AG09309 (cell line): Measurements from ENCODE around the gene ANG.

Experiments
- DNase-seq: peaks from one replicate; pipeline ENCODE4 v3.0.0-alpha.2; 2010; ENCODE audit warnings: low read depth
- H3K4me3 ChIP-seq: 2 replicates; pipeline ENCODE4 v1.5.1; 2011; ENCODE audit warnings: mild to moderate bottlenecking, low read depth, low read length, moderate library complexity; ENCODE audit not compliant: control insufficient read depth
- TF ChIP-seq, protein P1 (sequence below): IDR thresholded peaks from 2 replicates; pipeline ENCODE4 v1.5.1; 2011; ENCODE audit warnings: mild to moderate bottlenecking, low read depth, low read length, inconsistent platforms; ENCODE audit not compliant: insufficient read depth, control insufficient read depth; ENCODE audit errors: missing control alignments

The ANG gene

DNA sequence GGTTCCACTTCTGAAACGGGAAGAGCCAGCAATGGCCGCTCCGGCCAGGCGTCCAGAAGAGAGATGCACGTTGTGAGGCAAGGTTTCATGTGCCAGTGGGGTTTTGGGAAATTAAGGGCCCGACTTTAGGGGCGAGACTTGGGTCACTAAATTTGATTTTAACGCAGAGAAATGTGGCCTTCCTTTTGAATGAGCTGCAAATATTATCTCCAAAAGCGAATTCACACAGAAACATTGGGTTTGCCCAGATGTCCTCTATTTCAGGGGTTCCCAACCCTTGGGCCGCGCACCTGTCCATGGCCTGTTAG lies 6.5 kb upstream of the ANG start:
- TF ChIP-seq, protein P1, sequence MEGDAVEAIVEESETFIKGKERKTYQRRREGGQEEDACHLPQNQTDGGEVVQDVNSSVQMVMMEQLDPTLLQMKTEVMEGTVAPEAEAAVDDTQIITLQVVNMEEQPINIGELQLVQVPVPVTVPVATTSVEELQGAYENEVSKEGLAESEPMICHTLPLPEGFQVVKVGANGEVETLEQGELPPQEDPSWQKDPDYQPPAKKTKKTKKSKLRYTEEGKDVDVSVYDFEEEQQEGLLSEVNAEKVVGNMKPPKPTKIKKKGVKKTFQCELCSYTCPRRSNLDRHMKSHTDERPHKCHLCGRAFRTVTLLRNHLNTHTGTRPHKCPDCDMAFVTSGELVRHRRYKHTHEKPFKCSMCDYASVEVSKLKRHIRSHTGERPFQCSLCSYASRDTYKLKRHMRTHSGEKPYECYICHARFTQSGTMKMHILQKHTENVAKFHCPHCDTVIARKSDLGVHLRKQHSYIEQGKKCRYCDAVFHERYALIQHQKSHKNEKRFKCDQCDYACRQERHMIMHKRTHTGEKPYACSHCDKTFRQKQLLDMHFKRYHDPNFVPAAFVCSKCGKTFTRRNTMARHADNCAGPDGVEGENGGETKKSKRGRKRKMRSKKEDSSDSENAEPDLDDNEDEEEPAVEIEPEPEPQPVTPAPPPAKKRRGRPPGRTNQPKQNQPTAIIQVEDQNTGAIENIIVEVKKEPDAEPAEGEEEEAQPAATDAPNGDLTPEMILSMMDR = no peak
- H3K4me3 ChIP-seq = peak overlapping the region; percentile 93
- DNase-seq = no peak

DNA sequence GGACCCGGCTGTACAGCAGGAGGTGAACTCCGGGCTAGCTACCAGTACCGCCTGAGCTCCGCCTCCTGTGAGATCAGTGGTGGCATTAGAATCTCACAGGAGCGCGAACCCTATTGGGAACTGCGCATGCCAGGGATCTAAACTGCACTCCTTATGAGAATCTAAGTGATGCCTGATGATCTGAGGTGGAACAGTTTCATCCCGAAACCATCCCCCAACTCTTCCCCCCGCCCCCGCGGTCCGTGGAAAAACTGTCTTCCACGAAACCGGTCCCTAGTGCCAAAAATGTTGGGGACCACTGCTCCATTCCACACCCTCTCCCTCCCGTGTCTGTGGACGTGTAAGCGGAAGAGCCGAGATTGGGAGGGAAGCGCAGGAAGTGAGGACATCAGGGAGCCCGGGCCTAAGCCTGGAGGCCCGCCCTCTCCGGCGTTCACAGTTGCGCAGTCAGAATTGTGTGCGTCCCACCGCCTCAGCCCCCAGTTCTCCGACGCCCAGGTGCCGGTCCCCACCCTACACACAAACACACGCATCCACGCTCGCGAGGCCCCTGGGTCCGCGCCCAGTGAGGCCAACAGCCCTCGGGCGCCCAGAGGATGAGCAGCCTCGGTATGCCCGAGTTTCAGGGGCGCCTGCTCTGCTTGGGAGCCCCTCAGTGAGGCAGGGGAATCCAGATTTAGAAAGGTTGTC lies 6.0 kb upstream of the ANG start:
- peak overlapping the region; percentile 93 for H3K4me3 ChIP-seq
- TF ChIP-seq, protein P1 = no peak
- peak; percentile 79 for DNase-seq

DNA sequence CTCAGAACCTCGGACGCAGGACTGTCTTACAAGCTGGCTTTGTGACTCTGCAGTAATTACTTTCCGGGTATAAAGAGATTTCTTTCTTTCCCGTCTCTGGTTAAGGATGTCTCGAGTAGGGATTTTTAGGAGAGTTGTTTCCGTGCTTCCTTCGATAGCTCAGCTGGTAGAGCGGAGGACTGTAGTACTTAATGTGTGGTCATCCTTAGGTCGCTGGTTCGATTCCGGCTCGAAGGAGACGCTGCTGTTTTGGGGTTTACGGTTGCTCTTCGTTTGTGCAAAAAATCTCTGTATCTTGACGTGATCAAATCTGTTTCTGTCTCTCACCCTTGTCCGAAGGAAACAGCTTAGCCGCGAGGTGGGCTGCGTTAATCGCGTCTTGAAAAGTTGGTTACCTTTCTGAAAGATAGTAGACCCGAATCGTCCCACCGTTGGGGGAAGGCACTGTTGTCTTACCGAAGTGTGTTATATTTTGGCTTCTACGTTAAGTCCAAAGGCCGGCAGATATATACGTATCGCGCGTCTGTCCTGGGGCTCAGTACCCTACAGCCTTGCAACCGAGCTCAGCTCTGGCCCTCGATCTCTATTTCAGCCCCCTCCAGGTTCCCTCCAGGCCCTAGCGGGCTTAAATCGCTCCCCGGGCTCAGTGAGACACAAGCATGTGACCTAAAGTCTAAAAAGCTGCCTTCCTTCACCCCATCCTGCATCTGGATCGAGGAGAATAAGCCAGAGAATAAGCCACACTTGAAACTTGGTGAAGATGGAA lies 5.3 kb upstream of the ANG start:
- peak overlapping the region; percentile 93 for H3K4me3 ChIP-seq
- TF ChIP-seq, protein P1 = no peak
- peak; percentile 87 for DNase-seq

DNA sequence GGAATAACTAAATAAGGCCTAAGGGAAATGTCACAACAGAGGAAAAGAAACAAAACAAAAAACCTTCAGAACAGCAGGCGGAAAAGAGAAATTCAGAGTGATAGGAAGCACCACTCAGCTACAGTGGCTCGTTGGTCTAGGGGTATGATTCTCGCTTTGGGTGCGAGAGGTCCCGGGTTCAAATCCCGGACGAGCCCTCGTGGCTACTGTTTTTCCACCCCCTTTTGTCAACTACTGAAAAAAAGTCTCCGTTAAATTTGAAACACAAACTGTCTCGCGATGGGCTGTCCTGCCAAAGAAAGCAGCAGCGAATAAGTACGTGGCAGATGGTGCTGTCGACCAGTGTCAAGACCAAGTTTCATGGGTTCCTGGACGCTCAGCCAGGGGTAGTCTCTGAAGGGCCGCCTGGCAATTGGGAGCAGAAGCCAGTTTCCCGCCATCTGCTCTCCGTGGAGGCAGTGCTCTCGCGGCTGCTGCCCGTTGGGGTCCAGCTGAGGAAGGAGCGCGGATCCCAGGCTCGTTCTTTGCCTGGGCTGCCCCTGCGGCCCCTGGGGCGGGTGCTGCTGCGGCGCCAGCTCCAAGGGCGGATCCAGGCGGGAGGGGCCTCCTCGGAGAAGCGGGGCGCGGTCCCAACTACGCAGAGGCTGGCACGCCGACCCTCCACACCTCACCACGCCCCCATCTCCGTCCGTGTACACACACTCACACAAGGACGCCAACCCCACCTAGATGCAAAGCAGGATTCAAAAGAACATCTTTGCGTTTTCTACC lies 4.5 kb upstream of the ANG start, which contains the start of gene RNASE4:
TSS of gene RNASE4 (plus strand) at position 670 of the 771 bp plus-strand sequence. CDS start 14,812 bp downstream, outside the sequence.
- peak; percentile 72 for DNase-seq
- TF ChIP-seq, protein P1 = no peak
- H3K4me3 ChIP-seq = peak within 1 kb of the TSS; percentile 93

DNA sequence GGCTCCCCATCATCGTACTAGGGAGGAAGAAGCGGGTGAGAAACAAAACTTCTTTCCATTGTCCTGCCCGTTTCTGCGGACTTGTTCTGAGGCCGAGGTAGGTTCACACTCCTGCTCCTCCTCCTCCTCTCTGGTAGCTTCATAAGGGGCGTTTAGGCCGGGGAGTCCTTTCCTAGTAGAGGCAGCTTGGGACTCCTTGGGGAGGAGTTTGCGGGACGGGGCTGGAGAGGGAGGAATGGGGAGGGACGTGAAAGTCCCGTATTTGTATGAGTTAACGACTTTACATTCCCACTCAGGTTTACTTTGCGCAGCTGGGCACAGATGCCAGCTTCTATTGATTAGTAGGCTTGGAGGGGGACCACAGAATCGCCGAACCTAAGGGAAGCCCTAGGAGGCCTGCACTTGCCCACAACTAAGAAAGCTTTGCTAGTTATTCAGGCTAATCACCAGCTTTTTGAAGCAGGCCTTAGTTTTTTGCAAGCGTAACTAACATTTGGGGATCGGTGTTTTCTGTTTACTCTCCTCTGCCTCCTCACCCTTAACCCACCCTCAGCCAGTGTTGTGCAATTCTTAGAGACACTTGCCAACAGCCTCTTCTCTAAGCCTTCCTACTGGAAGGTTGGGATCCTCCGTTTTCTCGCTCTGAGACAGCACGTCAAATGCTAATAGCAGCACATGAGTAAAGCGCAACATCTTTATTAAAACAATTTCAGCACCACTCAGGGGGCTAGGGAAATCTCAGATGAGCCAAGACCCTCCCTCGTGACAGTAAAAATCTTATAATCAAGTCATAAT lies 3.7 kb upstream of the ANG start:
- H3K4me3 ChIP-seq = peak overlapping the region; percentile 93
- DNase-seq = peak; percentile 8
- TF ChIP-seq, protein P1 = no peak

DNA sequence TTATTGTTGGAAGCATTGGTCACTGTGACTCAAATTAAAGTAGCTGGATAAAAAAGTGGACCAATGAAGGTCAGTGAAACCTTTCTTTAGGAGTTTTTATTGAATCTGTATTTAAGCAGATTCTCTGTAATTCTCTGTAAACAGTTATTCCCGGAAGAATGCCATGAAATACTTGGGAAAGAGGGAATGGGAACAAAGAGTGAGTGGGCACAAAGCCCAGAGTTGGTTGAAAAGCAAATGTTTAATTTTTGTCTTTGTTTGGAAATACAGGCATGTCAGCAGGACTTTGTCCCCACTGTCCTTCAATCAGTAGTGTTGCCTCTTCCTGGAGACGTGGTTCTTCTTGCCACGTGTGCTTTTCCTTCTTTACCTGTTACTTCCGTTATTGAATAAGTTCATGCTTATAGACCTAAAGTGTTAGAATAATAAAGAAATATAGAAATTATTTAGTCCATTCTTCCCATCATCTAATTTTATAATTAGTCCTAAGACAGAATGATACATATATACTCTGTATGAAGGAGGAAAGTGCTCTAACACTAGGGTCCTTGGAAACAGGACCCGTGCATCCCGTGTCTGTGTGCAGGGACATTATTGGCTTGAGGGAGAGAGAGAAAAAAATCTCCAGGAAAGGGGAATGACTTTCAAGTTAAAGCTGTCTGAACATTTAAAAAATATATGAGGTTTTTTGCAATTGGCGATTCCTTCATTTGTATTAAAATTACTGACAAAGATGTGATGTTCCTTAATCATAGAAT lies 2.0 kb upstream of the ANG start:
- DNase-seq = no peak
- H3K4me3 ChIP-seq = no peak overlapping the region
- TF ChIP-seq, protein P1 = no peak
